NCI-H1105 treated with DMSO at 0.1 percent for 48 hours (cell line): ENCODE results near the gene XPR1.
A peak's percentile ranks its signal among the peaks of the same experiment; 100 is the strongest.
"Not testable (repeated sequence)": the region's sequence is repeated elsewhere in the genome, so short reads cannot be mapped to it uniquely, and the experiment has no call there.

Source experiments
- DNase-seq: peaks from one replicate; lab custom pipeline; 2025; lab: John Stamatoyannopoulos, UW

Gene XPR1

GRCh38 chr1:180785291-180785690 lies 153.5 kb downstream of the XPR1 start:
- no peak for DNase-seq

DNA sequence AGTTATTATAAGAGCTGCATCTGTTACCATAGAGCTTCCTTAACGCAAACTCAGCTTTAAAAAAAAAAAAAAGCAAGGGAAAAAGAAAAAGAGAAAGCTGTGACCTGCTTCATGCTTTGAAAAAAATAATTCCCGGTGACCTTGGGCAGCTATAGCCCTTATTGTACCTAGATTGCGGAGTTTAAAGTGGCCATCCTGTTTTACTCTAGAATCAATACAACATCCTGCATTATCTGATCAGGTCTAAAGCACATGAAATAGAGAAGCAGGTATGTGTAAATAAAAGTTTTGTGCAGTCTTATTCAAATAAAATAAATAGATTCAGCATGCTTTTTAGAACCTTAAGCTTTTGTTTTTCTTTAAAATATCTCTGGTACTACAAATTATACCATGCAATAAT lies 154.1 kb downstream of the XPR1 start:
- no peak for DNase-seq

- no peak for DNase-seq
These were observed 154.8 kb downstream of the XPR1 start for GRCh38 chr1:180786624-180787023.

GRCh38 chr1:180787628-180788307 lies 155.9 kb downstream of the XPR1 start:
- no peak for DNase-seq

- no peak for DNase-seq
These were observed 157.6 kb downstream of the XPR1 start for GRCh38 chr1:180789460-180789859.

DNA sequence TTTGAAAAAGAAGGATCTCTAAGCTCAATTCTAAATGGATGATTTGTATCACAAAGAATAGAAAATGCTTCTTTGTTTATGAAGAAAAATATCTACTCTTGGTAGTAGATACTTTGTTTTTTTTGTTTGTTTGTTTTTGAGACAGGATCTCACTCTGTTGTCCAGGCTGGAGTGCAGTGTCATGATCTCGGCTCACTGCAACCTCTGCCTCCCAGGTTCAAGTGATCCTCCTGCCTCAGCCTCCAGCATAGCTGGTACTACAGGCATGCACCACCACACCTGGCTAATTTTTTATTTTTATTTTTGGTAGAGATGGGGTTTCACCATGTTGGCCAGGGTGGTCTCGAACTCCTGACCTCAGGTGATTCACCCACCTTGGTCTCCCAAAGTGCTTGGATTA lies 159.3 kb downstream of the XPR1 start:
- DNase-seq, result not testable (repeated sequence)

DNA sequence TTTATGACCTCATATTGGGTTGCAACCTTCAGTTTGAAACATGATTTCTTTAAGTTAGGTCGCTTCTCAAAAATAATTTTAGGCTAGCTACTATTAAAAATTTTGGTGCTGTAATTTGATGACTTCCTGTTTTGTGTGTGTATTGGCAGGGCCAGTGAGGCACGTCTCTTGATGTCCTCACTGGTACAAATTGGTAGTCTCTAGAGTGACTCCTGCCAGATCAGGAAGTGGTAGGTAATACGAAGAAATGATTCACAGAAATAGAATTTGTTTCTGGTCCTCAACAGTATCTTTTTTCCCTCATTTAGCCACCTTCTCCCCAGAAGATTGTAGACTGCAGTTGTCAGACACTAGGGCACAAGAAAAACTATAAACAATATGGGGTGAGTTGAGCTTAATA lies 160.0 kb downstream of the XPR1 start:
- DNase-seq, result no peak

GRCh38 chr1:180793451-180793850 lies 161.6 kb downstream of the XPR1 start:
- DNase-seq, result no peak

GRCh38 chr1:180796897-180797640 lies 165.2 kb downstream of the XPR1 start:
- DNase-seq, result no peak

DNA sequence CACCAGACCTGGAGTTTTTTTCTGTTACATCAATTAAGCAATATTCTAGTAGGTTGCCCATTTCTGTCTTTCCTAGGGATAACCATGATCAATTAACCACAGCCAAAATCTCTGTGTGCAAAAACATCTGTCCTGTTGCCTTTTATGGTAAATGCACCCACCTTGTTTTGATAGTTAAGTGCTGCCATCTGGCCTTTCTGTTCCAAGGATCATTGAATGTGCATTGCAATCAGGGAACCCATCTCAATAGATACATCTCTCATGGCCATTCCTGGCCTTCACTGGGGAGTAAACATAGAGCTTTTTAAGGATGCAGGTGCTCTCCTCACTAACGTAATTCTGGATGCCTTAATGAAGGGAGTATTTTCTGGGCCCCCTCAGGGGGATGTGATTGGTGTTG lies 169.1 kb downstream of the XPR1 start:
- DNase-seq, result peak; percentile 48

DNA sequence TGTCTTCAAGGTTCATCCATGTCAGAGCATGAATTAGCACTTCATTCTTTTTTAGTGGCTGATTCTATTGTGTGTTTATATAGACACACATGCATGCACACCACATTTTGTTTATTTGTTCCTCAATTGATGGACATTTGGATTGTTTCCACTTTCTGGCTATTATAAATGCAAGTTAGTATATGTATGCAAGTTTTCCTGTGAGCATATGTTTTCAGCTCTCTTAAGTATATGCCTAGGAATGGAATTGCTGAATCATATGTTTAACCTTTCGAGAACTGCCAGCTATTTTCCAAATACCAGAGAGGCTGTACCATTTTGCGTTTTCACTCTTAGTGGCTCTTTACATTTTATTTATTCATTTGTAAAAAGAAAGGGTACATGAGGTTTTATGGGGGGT lies 171.0 kb downstream of the XPR1 start:
- no peak for DNase-seq

DNA sequence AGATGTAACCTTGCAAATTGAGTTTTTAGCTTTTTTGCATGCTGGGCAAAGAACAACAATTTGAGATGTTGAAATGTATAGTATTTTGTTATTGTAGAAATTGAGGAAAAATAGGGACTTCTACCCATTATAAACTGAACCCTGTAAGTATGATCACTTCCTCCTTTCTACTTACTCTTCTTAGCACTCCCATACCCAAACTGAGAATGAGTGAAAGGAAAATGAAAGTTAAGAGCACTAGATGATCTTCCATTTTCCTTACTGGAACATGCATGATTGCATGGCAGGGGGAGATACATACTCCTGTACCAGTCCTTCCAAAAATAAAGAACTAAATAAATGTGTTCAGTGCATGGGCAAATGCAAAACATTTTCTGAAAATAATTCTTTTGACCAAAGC lies 173.5 kb downstream of the XPR1 start:
- DNase-seq, result no peak

GRCh38 chr1:180811298-180811697 lies 179.5 kb downstream of the XPR1 start:
- DNase-seq, result no peak

GRCh38 chr1:180811886-180812285 lies 180.1 kb downstream of the XPR1 start:
- DNase-seq, result no peak

DNA sequence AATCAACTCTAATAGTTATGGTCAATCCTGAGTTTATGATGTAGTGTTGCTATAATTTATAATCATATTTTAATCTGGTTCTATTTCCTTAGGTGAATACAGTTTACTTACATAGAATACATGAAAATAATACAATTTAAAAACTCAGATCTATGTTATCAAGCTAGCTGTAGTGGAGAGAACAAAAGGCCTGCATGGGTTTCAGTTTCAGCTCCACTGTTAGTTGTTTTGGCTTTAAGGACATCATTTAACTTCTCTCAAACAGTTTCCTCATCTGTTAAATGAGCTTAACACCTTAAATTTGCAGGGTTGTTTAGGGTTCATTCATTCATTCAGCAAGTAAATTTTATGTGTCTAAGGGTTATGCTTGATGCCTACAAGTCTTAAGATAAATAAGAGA lies 182.4 kb downstream of the XPR1 start:
- no peak for DNase-seq

GRCh38 chr1:180815188-180815587 lies 183.4 kb downstream of the XPR1 start:
- DNase-seq, result peak; percentile 81

DNA sequence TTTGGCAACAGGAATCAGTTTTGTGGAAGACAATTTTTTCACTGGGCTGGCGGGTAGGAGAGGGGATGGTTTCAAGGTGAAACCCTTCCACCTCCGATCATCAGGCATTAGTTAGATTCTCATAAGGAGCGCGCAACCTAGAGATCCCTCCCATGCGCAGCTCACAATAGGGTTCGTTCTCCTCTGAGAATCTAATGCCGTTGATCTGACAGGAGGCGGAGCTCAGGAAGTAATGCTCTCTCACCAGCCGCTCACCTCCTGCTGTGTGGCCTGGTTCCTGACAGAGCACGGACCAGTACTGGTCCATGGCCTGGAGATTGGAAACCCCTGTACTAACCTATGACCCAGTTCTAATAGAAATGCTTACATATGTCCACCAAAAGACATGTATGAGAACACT lies 184.3 kb downstream of the XPR1 start:
- DNase-seq, result no peak

GRCh38 chr1:180821970-180822369 lies 190.1 kb downstream of the XPR1 start:
- no peak for DNase-seq

GRCh38 chr1:180831507-180831906 lies 199.7 kb downstream of the XPR1 start:
- DNase-seq, result not testable (repeated sequence)

GRCh38 chr1:180833180-180833579 lies 201.4 kb downstream of the XPR1 start:
- not testable (repeated sequence) for DNase-seq

- no peak for DNase-seq
These were observed 204.6 kb downstream of the XPR1 start for GRCh38 chr1:180836449-180836848.

GRCh38 chr1:180837020-180837419 lies 205.2 kb downstream of the XPR1 start:
- no peak for DNase-seq

DNA sequence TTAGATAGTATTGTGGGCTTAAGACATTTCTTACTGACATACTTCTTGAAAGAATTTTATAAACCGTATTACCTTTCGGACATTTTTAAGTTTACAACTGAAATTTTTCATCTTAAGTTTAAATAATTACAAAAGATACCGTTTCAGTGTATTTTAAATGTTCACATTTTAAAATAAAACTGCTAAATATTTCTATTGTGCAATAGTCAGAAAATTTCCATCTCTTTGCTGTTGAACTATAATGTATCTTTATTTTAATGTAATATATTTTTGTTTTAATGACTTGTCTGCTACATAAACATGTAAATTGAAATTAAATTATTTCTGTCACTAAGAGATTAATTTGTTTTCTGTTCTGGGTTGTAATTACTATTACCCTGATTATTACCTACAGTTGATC lies 206.7 kb downstream of the XPR1 start:
- no peak for DNase-seq

- no peak for DNase-seq
These were observed 207.7 kb downstream of the XPR1 start for GRCh38 chr1:180839547-180839946.
